Measurements from ENCODE around the gene VSIG2.

GRCh38 chr11:124760205-124760652, 8.2 kb upstream of the VSIG2 start:
- TF ChIP-seq, protein P1, sequence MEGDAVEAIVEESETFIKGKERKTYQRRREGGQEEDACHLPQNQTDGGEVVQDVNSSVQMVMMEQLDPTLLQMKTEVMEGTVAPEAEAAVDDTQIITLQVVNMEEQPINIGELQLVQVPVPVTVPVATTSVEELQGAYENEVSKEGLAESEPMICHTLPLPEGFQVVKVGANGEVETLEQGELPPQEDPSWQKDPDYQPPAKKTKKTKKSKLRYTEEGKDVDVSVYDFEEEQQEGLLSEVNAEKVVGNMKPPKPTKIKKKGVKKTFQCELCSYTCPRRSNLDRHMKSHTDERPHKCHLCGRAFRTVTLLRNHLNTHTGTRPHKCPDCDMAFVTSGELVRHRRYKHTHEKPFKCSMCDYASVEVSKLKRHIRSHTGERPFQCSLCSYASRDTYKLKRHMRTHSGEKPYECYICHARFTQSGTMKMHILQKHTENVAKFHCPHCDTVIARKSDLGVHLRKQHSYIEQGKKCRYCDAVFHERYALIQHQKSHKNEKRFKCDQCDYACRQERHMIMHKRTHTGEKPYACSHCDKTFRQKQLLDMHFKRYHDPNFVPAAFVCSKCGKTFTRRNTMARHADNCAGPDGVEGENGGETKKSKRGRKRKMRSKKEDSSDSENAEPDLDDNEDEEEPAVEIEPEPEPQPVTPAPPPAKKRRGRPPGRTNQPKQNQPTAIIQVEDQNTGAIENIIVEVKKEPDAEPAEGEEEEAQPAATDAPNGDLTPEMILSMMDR (IDR thresholded peaks at IDR 0.05), result no peak
- no peak for TF ChIP-seq POLR2A (IDR thresholded peaks at IDR 0.05)

Data from suprapubic skin (tissue), 3 donors.